Measurements from ENCODE around the gene FKBP8. TPM values are rescaled to one million over a fixed set of nuclear protein-coding genes. Genes with fewer than 3 reads are reported as not detected.
A peak's percentile ranks its signal among the peaks of the same experiment; 100 is the strongest.

FKBP8 gene
- total and polyA plus RNA-seq, 8 donors: 87.8 to 819 (median 223) TPM

DNA sequence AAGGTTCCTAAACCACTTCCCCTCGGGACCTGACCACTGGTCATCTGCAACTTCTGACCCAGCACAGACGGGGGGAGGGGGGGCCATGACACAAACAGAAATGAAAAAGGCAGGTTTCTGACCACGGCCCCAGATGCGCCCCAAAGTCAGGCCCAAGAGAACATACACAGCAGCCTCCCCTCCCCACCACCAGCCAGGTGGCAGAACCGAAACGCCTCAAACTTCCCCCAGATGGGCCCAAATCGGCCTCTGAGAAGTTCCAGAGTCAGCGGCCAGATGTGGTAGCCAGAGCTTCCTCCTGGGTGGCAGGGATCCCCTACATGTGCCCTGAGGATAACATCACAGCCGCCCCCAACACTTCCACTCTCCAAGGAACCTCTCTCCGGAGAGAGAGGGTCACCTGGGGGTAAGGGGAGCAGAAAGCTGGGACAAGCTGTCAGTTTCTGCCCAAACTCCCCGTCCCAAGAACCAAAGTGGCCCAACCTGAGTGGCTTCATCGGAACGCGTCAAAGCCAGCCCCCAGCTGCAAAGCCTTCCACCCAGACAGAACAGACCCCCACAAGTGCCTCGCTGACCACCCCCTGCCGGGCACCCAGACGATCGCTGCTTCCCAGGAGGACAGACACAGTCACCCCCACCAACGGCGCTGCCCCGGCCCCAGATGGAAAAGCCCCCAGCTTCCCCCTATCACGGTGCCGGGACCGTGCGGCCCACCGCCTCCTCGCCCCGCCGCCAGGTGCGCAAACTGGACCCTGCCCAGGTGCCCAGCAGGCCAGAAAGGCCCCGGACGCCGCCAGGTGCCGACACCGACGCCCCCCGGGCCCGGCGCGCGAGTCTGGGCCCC is 22.3 kb downstream of the FKBP8 start:
- no peaks in the 10 kb centered on the region for H3K36me3 ChIP-seq
- no peak for TF ChIP-seq EP300 (IDR thresholded peaks at IDR 0.05)
- TF ChIP-seq POLR2A (IDR thresholded peaks at IDR 0.05): no peak
- TF ChIP-seq, protein P1, sequence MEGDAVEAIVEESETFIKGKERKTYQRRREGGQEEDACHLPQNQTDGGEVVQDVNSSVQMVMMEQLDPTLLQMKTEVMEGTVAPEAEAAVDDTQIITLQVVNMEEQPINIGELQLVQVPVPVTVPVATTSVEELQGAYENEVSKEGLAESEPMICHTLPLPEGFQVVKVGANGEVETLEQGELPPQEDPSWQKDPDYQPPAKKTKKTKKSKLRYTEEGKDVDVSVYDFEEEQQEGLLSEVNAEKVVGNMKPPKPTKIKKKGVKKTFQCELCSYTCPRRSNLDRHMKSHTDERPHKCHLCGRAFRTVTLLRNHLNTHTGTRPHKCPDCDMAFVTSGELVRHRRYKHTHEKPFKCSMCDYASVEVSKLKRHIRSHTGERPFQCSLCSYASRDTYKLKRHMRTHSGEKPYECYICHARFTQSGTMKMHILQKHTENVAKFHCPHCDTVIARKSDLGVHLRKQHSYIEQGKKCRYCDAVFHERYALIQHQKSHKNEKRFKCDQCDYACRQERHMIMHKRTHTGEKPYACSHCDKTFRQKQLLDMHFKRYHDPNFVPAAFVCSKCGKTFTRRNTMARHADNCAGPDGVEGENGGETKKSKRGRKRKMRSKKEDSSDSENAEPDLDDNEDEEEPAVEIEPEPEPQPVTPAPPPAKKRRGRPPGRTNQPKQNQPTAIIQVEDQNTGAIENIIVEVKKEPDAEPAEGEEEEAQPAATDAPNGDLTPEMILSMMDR (IDR thresholded peaks at IDR 0.05): no peak
- no peak for TF ChIP-seq POLR2AphosphoS5 (IDR thresholded peaks at IDR 0.05)
- no peaks in the 10 kb centered on the region for H3K27me3 ChIP-seq
- intact Hi-C loops (cut with DNase I; ENCODE audit: low total_unique reads): no loop called here
- no peaks in the 10 kb centered on the region for H3K9me3 ChIP-seq
- H3K4me1 ChIP-seq: peaks cover 20 to 49% (median 46%) of the 10 kb centered on the region in 4 donors
- H3K4me3 ChIP-seq: peak overlapping the region; percentile 73 to 99 (median 91)
- peak overlapping the region; percentile 97 to 100 (median 99) for H3K27ac ChIP-seq
- WGBS, 5 donors: 0 to 1% (median 0%) methylated on average over 9 to 41 of the region's 41 CpGs
- DNase-seq: peak; percentile 50 to 68

DNA sequence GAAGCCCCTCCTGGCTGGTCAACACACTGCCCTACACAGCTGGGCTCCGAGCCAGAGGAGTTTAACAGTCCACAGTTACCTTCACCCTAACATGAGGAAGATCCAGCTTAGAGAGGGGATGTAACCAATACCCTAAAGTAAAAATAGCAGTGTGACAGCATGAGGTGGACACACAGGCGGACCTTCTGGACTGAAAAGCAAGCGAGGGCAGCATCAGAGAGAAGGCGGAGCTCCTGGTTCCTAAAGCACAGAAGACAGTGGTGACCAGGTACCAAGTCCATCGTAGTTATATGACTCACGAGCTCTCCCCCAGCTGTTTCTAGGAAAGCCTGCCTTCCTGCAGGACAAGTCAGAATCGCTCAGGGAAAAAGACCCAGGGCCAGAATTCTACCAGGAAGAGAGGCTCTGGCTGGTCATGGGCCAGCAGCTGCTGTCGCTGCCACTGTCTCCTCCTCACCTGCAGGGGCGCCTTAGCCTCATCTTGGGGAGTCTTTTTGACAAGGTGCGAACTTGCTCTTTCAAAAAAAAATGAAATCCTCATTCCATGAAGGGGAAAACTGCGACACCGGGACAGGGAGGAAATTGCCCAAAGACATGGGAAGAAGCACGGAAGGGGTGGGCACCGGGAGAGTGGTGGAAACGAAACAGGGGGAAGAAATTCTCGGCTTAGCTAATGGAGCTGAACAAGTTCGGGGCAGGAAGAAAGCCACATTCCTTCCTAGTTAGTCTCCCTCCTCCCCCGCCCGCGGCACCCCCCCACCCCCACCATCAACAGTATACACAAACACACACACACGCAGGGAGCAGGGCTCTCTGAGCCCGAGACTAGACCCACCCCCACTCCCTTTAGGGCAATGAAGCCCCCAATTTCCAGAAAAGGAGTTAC is 23.2 kb downstream of the FKBP8 start:
- no peaks in the 10 kb centered on the region for H3K36me3 ChIP-seq
- peak; percentile 77 to 89 for DNase-seq
- peak overlapping the region; percentile 73 to 99 (median 91) for H3K4me3 ChIP-seq
- TF ChIP-seq POLR2AphosphoS5 (IDR thresholded peaks at IDR 0.05): peak in 2 of 3 donors; percentile 38 to 64
- no peak for TF ChIP-seq POLR2A (IDR thresholded peaks at IDR 0.05)
- no peak for TF ChIP-seq EP300 (IDR thresholded peaks at IDR 0.05)
- TF ChIP-seq, protein P1 (IDR thresholded peaks at IDR 0.05): peak in 5 of 7 experiments; percentile 41 to 71 (median 50)
- peaks cover 28 to 58% (median 54%) of the 10 kb centered on the region in 4 donors for H3K4me1 ChIP-seq
- no peaks in the 10 kb centered on the region for H3K27me3 ChIP-seq
- peak overlapping the region; percentile 97 to 100 (median 99) for H3K27ac ChIP-seq
- intact Hi-C loops (cut with DNase I; ENCODE audit: low total_unique reads): loop anchor here (5.0 kb wide), 1 partner anchor 38 kb away; no protein-coding TSS in a partner anchor
- H3K9me3 ChIP-seq: no peaks in the 10 kb centered on the region
- WGBS, 5 donors: 6 to 8% (median 7%) methylated on average over 18 to 22 of the region's 22 CpGs

DNA sequence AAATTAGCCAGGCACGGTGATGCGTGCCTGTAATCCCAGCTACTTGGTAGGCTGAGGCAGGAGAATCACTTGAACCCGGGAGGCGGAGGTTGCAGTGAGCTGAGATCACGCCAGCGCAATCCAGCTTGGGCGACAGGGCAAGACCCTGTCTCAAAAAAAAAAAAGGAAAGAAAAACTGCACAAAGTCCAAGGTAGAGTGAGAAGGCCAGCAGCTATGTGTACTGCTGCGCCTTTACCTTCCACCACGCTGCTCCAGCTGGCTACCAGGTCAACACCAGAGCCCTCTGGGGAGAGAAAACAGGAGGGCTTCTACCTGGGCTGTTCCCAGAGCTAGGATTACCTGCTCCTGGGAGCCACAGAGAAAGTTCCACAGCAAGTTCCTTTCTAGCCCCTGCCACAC is 24.7 kb downstream of the FKBP8 start:
- TF ChIP-seq EP300 (IDR thresholded peaks at IDR 0.05) (no peak), POLR2A (IDR thresholded peaks at IDR 0.05) (no peak), POLR2AphosphoS5 (IDR thresholded peaks at IDR 0.05) (no peak)
- TF ChIP-seq, protein P1 (IDR thresholded peaks at IDR 0.05): no peak
- Histone ChIP-seq H3K27me3 (no peaks in the 10 kb centered on the region), H3K9me3 (no peaks in the 10 kb centered on the region), H3K27ac (peak overlapping the region in 4 of 5 donors; percentile 98 to 100 (median 99)), H3K4me1 (peaks cover 35 to 73% (median 70%) of the 10 kb centered on the region in 4 donors), H3K36me3 (no peaks in the 10 kb centered on the region), H3K4me3 (peak overlapping the region in 1 of 4 donors; percentile 5)
- DNase-seq: no peak
- intact Hi-C loops (cut with DNase I; ENCODE audit: low total_unique reads): loop anchor here (5.0 kb wide), 1 partner anchor 36 kb away; no protein-coding TSS in a partner anchor
- 90 to 98% (median 92%) methylated on average over 9 of the region's 9 CpGs for WGBS, 5 donors

DNA sequence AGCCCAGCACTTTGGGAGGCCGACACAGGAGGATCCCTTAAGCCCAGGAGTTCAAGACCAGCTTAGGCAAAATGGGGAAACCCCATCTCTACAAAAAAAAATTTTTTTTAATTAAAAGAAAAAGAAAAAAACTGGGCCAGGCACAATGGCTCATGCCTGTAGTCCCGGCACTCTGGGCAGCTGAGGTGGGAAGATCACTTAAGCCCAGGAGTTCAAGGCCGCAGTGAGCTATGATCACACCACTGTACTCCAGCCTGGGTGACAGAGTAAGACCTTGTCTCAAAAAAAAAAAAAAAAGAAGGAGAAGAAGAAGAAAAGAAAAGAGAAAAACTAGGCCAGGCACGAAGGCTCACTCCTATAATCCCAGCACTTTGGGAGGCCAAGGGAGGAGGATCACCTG is 25.8 kb downstream of the FKBP8 start:
- Histone ChIP-seq H3K4me1 (peaks cover 30 to 79% (median 73%) of the 10 kb centered on the region in 4 donors), H3K27me3 (no peaks in the 10 kb centered on the region), H3K36me3 (no peaks in the 10 kb centered on the region), H3K9me3 (no peaks in the 10 kb centered on the region), H3K27ac (no peak overlapping the region), H3K4me3 (no peak overlapping the region)
- 89 to 99% (median 96%) methylated on average over 4 of the region's 4 CpGs for WGBS, 5 donors
- TF ChIP-seq EP300 (IDR thresholded peaks at IDR 0.05) (no peak), POLR2AphosphoS5 (IDR thresholded peaks at IDR 0.05) (no peak), POLR2A (IDR thresholded peaks at IDR 0.05) (no peak)
- TF ChIP-seq, protein P1 (IDR thresholded peaks at IDR 0.05): no peak
- intact Hi-C loops (cut with DNase I; ENCODE audit: low total_unique reads): loop anchor here (5.0 kb wide), 1 partner anchor 35 kb away; no protein-coding TSS in a partner anchor
- no peak for DNase-seq
